Measurements from ENCODE around the gene GGCT.

Gene GGCT

DNA sequence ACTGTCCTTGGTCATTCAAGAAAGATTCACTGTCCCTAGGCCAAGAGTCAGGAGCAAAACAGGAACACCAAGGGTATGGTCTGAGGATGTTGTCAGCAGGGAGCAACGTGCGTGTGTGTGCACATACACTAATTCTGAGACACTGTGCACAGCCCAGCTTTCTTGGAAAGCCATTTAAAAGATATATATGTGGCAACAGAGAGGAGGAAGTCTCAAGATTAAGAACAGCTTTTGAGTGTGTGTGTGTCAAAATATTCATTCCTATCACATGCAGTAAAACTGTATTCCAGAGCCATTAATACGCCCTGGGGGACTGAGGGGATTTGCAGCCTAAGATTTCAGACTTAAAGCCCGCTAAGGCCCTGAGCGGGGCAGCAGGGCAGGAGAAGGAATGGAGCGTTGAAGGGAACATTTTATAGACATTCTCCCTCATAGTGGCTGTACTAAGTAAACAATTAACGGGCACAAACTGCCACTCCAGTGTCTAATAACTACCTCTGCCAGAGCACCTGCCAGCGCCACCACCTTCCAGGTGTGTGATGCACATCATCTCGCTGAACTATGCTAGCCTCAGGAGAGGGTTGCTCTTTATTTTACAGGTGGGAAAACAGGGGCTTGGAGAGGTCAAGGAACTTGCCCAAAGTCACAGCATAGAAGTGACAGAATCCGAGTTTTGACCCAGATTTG lies 28.0 kb downstream of the GGCT start:
- DNase-seq, result no peak

DNA sequence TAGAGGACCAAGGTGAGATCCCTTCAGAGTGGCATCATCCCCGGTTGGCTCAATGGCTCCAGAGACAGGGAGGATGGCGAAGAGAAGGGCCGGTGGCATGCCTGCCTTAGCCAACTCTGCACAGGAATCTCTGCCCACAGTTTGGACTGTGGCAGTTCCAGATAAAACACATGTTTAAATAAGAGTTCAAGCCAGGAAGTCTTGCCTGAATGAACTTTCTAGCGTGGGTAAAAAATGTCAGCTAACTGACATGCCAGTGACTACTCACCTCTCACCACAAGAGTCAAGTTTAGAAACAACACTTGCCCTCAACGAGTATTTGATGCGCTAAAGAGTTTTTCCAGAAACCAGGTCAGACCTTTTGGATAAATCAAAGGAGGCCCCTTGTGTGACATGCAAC lies 29.0 kb downstream of the GGCT start:
- no peak for DNase-seq

DNA sequence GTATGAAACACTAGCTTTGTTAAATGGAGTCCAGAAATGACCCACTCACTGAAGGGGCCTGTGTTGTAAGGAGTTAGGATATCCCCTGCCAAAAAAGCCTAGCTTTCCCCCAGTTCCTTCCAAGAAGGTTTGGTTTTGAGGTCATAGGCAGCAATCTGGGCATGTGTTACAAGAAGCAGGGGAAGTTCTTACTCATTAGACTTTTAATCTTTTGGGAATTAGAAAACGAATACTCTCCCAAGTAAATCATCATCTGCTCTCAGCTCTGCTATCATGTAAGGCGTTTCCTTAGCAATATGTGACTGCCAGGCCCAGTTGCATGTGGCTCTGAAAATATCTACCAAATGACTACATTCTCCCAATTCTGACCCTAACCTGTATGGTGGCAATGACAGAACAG lies 29.7 kb downstream of the GGCT start:
- no peak for DNase-seq

DNA sequence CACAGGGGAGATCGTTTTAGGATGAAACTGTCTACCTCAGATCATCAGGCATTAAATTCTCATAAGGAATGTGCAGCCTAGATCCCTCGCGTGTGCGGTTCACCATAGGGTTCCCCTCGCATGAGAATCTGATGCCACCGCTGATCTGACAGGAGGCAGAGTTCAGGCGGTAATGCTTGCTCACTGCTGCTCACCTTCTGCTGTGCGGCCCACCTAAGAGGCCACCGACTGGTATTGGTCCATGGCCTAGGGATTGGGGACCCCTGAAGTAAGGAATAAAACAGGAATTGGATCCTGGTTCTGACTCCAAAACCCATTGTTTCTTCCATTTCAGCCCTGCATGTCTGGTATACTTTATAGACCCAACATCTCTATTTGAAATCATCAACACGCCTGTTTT lies 30.1 kb downstream of the GGCT start:
- DNase-seq, result no peak

DNA sequence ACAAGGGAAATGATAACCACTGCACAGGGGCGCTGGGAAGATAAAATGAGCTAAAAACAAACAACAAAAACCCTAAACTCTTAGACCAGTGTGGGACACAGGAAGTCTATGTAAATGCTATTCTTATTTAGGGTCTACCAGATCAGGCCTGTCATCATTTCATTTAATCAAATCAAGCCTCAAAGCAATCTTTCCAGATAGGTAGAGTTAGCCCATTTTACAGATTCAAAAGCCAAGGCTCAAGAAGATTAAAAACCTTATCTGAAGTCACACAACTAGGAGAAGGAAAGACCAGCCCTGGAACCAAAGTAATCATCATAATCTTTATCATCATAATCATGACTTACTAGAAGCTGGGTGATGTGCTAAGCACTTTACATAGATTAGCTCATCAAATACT lies 30.7 kb downstream of the GGCT start:
- no peak for DNase-seq

DNA sequence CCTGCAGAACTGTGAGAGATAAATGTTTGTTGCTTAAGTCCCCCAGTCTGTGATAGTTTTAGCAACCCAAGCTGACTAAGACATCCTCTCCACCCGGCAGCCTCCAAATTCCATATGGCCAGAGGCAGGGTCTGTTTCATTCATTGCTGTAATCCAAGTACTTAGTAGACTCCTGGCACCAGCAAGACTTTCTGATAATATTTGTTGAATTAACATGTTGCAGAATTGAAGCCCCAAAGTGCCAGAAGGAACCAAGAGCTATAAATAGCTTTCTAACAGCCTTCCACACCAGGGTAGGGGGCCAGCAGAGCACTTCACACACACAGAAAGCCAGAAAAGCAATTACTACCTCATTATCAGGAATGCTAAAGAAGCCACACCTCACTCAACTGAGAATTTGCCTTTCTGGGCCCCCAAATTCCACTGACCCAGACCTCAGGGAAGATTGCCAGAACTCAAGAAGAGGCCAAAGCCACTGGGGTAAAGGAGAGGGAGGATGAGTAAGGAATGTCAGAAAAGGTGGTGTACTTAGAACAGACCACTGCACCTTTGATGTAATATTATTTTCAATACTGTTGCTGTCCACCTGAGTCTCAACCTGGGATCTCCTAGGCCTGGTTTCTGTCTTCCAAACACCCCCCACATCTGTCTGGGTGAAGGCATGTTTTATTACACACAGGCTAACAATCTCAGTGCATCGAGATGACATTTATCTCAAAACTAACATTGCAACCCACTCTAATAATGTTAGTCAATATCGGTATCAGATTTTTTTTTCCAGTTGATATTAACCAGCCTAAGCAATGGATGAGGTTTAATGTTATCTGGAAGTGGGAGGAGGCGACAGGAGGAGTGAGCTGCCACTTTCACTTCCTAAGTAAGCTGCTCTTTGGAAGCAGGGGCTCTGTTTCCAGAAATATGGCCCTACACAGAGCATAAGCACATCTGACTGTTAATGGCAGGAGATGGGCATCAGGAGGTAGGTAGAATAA lies 31.5 kb downstream of the GGCT start:
- DNase-seq, result no peak

DNA sequence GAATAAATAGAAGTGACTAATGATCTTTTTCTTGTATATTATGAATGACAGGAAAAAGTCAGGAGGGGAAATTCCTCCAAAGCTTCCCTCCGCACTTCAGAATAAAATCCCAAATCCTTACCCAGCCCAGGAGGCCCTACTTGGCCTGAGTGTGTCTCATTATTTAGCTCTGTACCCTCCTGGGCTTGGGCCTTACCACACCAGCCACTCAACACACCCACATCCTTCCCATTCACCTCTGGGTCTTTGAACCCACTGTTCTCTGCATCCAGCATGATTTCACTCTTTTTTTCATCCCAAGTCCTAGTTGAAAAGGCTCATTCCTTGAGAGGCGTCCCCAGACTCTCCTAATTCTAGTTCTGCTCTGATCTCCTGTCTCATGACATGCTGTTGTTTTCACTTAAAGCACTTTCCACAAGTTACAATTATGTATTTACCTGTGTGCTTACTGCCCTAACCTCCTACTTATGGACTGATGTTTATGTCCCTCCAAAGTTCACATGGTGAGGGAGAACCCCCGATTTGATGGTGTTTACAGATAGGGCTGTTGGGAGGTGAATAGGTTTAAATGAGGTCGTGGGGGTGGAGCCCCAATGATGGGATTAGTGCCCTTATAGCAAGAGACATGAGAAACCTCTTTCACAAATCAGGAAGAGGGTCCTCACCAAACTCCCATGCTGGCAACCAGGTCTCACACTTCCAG lies 32.4 kb downstream of the GGCT start:
- DNase-seq, result no peak

DNA sequence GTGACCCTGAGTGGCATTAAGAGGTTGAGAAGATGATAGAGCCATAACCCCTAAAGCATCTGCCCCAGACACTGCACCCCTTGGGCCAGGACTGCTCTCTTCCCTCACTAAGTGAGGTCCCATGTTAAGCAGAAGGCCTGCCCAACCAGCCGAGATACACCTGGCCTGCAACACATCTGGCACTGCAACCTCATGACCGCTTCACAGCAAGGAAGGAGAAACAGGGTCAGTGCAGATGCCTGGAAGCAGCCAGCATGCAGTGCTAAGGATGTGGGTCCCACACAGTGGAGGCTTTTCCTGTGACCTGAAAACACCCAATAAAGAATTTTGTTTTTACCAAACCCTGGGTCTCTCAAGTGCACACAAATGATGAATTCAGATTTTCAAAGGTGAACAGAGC lies 33.4 kb downstream of the GGCT start:
- no peak for DNase-seq

DNA sequence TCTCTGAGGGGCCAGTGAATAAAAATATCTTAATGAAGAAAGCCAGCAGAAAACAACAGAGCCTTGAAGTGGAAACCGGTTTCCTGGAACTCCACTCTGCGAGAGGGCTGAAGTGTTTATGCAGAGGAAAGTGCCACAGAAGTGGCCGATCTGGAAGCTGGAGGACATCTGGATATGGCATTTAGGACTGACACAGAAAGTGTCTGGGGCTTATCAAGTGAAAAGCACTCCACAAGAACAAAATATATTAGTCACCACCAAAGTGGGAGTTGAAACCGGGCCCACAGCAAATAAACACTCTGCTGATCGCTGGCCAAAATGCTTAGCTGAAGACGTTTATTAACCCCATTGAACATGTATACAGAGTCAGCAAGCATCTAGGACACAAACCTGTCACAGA lies 33.9 kb downstream of the GGCT start:
- no peak for DNase-seq

DNA sequence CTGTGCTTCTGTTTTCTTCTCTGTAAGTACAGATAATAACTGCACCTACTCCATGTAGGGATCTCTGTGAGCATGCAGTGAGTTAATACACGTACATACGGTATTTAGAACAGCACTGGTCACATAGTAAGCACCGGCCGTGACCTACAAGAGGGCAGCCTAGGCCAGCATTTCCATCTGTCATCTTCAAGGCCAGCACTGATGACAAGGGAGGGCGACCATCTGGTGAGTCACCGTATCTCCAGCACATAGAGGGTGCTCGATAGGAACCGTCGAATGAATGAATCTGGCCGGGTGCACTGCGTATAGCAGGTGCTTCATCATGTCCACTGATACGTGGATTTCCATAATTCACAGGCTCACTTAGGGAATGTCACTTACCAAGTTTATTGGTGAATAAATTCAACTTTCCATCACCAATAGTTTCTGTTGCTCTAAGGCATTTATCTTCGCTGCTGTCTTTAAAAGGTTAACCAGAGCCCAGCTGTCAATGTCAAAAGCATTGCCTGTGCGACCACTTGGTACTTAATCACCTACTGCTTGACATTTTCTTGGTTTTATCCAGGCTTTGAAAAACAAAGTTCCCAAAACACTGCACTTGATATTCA lies 34.4 kb downstream of the GGCT start:
- no peak for DNase-seq

DNA sequence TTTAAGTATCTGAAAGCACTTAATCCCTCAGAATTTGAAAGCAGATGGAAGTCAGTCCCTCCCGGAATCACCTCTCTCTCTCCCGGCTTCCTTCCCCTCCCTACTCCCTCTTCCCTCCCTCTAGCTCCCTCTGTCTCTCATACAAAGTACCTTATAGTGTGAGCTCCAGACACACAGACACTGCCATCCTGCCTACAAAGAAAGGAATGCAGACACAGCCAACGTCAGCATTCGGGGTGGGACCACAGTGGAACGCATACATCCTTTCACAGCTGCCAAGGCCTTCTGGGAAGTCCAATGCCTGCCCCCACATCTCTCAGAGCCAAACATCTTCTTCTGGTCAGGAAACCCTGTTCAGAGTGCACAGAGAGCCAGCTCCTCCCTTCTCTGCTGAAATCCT lies 35.3 kb downstream of the GGCT start:
- no peak for DNase-seq

DNA sequence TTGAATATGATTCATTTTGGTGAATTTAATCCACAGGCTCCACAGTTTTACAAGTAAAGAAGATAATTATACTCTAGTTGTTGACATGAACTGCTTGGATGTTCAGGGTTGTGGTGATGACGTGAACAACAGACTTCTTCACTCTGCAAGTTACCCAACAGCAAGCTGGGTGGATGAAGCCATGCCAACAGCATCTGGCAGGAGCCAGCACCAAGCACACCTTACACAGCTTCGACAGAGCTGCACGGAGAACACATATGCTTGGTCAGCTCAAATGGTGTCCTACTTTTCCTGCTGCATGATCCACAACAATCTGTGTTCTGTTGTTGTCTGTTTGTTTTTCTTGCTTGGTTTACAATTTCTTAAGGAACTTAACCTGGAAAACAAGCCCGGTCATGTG lies 35.8 kb downstream of the GGCT start:
- DNase-seq, result no peak

DNA sequence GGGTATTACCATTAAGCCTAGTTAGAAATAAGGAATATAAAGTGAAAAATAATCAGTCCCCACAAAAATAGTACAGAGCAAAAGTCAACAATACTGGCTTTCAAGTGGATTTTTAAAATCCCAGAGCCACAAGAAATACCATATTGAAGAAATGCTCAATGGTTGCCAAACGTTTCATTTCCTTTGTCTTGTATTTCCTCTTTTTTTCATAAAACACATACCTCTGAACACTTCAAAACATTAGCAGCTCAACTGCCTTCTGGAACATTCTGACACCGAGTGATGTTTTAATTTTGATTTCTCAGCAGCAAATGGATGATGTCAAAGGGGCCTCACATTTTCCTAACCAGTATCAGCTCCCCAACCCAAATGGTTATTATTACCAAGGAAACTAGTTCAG lies 36.6 kb downstream of the GGCT start:
- no peak for DNase-seq

DNA sequence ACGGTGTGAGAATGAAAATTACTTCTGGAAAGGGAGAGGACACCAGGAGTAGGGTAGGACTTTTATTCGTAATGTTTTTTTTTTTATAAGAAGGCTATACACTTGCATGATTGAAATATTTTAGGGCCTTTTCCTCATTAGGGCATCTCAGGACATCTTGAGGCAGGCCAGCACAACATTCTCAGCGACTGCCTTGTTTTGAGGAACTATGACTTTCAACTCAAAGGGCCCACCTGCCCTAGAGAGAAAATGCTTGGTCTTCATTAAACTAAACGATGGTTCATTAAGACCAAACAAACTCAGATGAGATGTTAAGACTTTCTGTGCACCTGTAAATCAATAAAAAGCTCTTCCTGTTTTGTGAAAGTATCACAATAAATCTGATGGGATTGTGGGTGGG lies 37.4 kb downstream of the GGCT start:
- no peak for DNase-seq

DNA sequence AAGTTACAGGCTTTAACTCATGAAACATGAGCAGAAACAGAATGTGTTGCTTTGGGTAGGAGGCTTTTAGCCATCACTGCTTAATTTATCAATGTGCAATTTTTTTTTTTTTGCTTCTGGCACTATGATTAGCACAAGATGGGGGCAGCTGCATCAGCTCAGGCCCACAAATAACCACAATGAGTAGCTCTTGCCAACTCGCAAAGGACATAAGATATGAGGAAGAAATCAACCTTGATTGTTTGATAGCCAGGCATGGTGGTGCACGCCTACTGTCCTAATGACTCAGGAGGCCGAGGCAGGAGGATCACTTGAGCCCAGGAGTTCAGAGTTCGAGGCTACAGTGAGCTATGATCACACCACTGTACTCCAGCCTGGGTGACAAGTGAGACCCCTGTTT lies 38.4 kb downstream of the GGCT start:
- DNase-seq, result no peak

DNA sequence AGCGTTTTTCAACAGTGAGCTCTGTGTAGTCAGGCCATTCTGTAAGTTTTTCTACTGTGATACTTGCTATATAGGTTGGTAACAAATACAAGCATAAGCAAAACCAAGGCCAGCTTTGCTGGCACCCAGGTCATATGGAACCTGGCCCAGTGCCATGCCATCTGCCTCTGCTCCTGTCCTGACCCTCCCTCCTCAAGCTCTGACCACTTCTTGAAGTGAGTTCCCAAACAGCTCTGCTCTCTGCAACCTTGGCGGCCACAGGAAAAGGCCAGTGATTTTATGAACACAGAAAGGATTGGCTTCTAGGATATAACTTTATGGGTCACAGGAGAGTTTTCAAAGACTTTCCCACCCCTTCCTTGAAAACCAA lies 38.8 kb downstream of the GGCT start:
- DNase-seq, result no peak

DNA sequence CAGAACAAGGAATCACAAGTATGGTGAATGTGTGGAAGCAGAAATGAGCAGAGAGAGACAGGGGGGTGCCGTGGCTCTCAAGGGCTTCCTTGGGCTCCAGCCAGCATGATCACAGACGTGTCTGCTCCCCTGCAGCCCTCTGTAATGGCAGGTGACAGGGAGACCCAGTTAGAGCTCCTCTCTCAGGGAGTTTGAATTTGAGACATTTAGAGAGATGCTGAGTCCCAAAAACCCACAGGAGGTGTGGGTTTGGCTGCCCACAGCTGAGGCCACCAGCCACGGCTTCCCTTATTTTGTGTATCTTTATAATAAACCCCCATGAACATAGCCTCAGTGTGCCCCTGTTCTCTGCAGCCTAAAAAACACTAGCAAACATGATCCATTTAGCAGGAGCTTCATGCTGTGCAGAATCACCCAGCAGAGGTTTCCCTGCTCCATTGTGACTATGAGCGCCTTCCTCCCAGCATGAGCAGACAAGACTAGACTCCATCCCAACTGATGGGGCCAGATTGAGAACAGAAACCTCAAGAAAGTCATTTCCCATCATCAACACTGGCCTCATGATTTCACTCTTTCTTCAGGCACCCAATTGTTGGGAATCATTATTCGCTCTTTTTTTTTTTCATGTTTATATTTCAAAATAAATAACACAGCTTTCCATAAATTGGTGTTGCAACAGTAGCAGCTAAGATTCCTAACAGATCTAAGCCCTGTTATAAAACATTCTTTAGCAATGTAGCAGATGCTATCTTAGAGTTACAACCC lies 39.4 kb downstream of the GGCT start:
- no peak for DNase-seq

DNA sequence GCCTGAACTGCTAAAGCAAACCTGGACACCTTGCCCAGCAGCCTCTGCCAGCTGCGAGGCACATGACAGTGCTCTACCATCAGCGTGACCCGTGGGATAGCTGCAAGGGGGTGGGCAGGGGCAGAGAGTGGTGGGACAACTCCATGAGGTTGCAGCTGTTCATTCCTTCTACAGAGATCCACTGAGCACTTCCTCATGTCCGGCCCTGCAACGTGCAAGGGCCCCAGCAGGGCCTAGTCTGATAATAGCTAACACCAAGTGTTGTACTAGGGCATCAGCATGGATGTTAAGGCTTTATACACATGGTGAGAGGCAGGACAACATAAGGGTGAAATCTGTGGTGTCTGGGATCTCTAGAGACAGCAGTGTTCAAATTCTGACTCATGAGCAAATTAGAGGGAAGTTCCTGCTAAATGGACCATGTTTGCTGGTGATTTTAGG lies 40.4 kb downstream of the GGCT start:
- no peak for DNase-seq

DNA sequence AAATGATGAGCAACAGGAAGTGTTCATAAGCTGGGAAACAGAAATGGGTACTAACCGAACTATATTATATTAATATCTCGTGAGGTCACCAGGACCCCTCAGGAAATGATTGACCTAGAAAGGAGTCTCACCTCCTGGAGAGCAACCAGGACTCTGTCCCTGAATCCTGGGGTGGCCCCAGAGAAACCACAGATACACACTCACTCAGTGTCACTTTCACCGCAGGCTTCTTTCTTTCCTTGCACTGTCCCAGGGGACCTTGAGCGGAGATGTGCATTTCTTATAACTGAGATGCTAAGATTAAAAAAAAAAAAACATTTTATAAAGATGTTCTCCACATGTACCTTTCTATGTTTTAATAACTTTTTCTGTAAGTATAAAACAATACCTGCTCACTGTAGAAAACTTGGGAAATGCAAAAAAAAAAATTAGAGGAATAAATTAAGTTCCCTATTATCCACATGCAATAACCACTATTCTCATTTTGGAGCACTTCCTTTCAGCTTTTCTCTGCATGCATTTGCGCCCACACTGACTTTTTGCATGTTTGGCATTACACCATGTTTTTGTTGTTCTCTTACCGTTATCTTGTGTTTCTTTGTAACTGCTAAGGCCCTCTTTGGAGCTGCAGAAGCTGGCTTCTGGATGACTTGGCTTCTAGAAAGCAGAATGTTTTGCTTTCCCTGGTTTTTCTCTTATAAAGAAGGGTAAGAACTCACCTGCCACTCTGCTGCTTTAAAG lies 41.1 kb downstream of the GGCT start:
- no peak for DNase-seq

DNA sequence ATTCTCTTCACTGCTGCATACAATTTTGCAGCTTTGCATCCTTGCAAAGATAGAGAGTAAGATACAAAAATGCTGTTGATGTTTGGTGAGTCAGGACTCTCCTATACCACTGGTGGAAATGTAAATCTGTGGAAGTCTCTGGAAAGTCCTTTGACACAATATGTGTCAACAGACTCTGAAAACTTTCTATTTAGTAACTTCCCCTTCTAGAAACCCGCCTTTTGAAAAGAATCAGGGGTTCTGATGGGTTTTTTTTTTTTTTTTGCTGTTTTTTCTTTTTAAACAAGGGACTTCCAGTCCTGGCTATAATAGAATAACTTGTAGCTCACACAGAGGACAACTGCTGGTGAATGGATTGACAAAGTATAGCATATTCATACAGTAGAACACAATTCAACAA lies 42.5 kb downstream of the GGCT start:
- no peak for DNase-seq

DNA sequence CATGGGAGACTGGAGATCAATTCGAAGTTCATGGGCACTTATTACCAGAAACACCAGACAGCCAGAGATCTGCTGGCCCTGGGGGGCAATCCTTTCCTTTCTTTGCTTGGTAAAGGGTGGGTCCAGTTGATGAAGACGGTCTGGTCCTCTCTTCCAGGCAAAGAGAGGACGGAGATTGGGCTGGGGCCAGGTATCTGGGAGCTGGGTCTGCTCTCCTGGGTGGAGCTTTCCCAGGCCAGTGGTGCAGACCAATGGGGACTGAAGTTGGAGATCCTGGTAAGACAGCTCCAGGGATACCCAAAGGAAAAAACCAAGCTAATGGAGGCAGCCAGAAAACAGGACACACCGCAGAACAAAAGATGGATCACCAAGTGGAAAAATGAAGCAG lies 44.4 kb downstream of the GGCT start:
- DNase-seq, result no peak
